PC-9 (cell line): ENCODE results near the gene LYPLA2. TPM values are rescaled to one million over a fixed set of nuclear protein-coding genes. Genes with fewer than 3 reads are reported as not detected.
"Not testable (repeated sequence)": the region's sequence is repeated elsewhere in the genome, so short reads cannot be mapped to it uniquely, and the experiment has no call there.

Source experiments
- BruUV-seq: library from RNA; stranded (reverse); fragments of 400-500 nt; replicated peaks from 2 replicates; lab custom pipeline; 2021; lab: Mats Ljungman, UMichigan
- CTCF ChIA-PET: fragments of 300-600 bp; sonication (Branson Sonifier 250); formaldehyde crosslinking; loops from one replicate; lab custom pipeline; 2022; ENCODE audit warnings: antibody characterized with exemption; lab: Charles Lee
- POLR2A ChIA-PET: fragments of 300-600 bp; sonication (Branson Sonifier 250); formaldehyde crosslinking; loops from one replicate; lab custom pipeline; 2022; ENCODE audit warnings: antibody characterized with exemption; ENCODE audit not compliant: unreplicated experiment; lab: Charles Lee
- DNase-seq, 2 experiments: peaks; one replicate each; pipeline versions ENCODE4 v3.0.0 to v3.0.0-alpha.2; 2015 to 2022; ENCODE audit warnings: mixed read lengths in 1 of 2
- H2AFZ ChIP-seq: fragments of 200-600 bp; sonication (generic); 2 replicates; pipeline ENCODE4 v1.8.1; 2017; ENCODE audit warnings: antibody characterized with exemption
- H3F3A ChIP-seq: fragments of 200-600 bp; sonication (generic); 2 replicates; pipeline ENCODE4 v1.8.1; 2017; ENCODE audit warnings: antibody characterized with exemption, mild to moderate bottlenecking, low read depth; ENCODE audit not compliant: insufficient read depth
- H3K27ac ChIP-seq: fragments of 200-600 bp; sonication (generic); 2 replicates; pipeline ENCODE4 v1.6.1; 2016; ENCODE audit warnings: mixed run types
- H3K27me3 ChIP-seq: fragments of 200-600 bp; sonication (generic); 2 replicates; pipeline ENCODE4 v1.6.1; 2016; ENCODE audit warnings: low read depth, mixed run types; ENCODE audit not compliant: insufficient read depth
- H3K36me3 ChIP-seq: fragments of 200-600 bp; sonication (generic); 2 replicates; pipeline ENCODE4 v1.6.1; 2016; ENCODE audit warnings: low read depth, mixed run types
- H3K4me1 ChIP-seq: fragments of 200-600 bp; sonication (generic); replicated peaks from 2 replicates; pipeline ENCODE4 v1.6.1; 2016; ENCODE audit warnings: mixed run types; ENCODE audit not compliant: insufficient read depth
- H3K4me2 ChIP-seq: fragments of 200-600 bp; sonication (generic); 2 replicates; pipeline ENCODE4 v1.6.1; 2017; ENCODE audit warnings: mixed run types
- H3K4me3 ChIP-seq: fragments of 200-600 bp; sonication (generic); 2 replicates; pipeline ENCODE4 v1.6.1; 2016; ENCODE audit warnings: mixed run types
- H3K79me2 ChIP-seq: fragments of 200-600 bp; sonication (generic); 2 replicates; pipeline ENCODE4 v1.6.1; 2017; ENCODE audit warnings: low read depth, mixed run types
- H3K9me2 ChIP-seq: fragments of 200-600 bp; sonication (generic); 2 replicates; pipeline ENCODE4 v1.8.1; 2017; ENCODE audit warnings: mild to moderate bottlenecking; ENCODE audit not compliant: insufficient read depth
- H3K9me3 ChIP-seq: fragments of 200-600 bp; sonication (generic); 2 replicates; pipeline ENCODE4 v1.8.1; 2016; ENCODE audit warnings: low read depth; ENCODE audit not compliant: insufficient read depth
- H4K20me1 ChIP-seq: fragments of 200-600 bp; sonication (generic); 2 replicates; pipeline ENCODE4 v1.8.1; 2017; ENCODE audit not compliant: insufficient read depth
- EZH2 ChIP-seq: fragments of 200-600 bp; sonication (generic); IDR thresholded peaks from 2 replicates; pipeline ENCODE4 v1.8.0; 2017; ENCODE audit warnings: antibody characterized with exemption, low read depth
- intact Hi-C: fragments of 100-400 bp; cut with micrococcal nuclease; formaldehyde crosslinking; loops from one replicate; pipeline ENCODE4 v1.10.0; 2022; ENCODE audit not compliant: unreplicated experiment
- total RNA-seq: library from RNA; stranded (reverse); gene quantifications from 2 replicates; pipeline ENCODE4 v1.2.3, GENCODE V29; 2021
- TF ChIP-seq, protein P1 (sequence below): fragments of 200-600 bp; sonication (generic); conservative IDR thresholded peaks from 2 replicates; pipeline ENCODE4 v1.6.1; 2017; ENCODE audit warnings: mixed run types, antibody characterized with exemption, mild to moderate bottlenecking, moderate library complexity

LYPLA2 gene
- total RNA-seq, 1 experiment from 2014 or later, result 90.1 TPM

DNA sequence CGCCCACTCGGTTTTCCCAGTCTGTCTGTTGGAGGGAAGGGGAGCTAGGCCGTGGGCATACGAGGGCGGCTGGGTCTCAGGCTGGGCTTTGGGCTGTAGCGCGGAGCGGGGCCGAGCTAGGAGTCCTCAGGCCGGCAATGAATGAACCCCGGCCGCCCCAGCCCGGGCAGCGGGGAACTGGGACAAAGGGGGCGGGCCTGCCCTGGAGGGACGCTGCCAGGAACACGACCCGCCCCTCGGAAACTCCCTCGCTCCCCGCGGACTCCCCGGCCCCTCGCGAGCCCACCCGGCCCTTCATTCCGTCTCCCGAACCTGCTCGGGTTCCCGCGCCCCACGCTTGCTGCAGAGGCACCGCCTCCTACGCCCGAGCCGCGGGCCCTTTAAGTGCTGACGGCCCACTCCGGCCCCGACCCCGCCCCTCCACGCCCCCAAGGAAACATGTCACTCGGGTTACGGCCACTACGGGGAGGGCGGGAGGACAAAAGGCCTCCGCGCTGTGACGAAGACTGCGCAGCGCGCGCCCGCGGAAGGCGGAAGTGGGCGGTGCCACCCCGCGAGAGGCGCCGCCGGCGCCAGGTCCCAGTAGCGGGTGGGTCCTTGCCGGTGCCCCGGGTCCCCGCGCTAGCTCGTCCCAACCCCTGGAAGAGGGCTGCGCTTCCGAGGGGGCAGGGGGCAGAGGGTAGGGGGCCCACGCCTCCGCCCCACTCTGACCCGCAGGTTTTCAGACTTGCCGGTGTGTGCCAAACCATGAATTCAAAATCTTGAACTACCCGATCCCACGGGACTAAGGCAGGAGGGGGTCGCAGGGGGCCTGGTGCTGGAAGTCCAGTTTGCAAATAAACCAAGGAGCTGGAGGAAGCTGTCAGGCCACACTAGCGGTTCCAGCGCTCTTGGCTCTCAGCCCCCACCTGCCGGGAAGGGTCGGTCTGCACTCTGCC, 9.7 kb downstream of the LYPLA2 start, which contains the start of gene GALE:
Gene GALE (minus strand): TSS at position 355 of the 938 bp plus-strand sequence. CDS start 1,747 bp downstream, outside the sequence.
- no peaks in the 10 kb centered on the region for H3K79me2 ChIP-seq
- no peaks in the 10 kb centered on the region for H4K20me1 ChIP-seq
- no peaks in the 10 kb centered on the region for H3K36me3 ChIP-seq
- POLR2A ChIA-PET, result interaction anchor here (0.5 to 0.6 kb wide), 3 partner anchors 24 to 351 kb away, joined by 3 to 4 read pairs (median 3); no protein-coding TSS in a partner anchor
- no peaks in the 10 kb centered on the region for H3K9me3 ChIP-seq
- H3K4me2 ChIP-seq, result peak within 1 kb of the TSS; percentile 82
- H2AFZ ChIP-seq, result peak within 1 kb of the TSS; percentile 86; the same call in 1 of the 2 replicates
- peaks cover 10% of the 10 kb centered on the region; the same call in 1 of the 2 replicates for H3F3A ChIP-seq
- intact Hi-C loops, result loop anchor here (2.0 kb wide), 2 partner anchors 22 to 68 kb away; partner anchors contain the start of genes FUCA1 and PITHD1
- no peak for TF ChIP-seq EZH2
- TF ChIP-seq, protein P1, sequence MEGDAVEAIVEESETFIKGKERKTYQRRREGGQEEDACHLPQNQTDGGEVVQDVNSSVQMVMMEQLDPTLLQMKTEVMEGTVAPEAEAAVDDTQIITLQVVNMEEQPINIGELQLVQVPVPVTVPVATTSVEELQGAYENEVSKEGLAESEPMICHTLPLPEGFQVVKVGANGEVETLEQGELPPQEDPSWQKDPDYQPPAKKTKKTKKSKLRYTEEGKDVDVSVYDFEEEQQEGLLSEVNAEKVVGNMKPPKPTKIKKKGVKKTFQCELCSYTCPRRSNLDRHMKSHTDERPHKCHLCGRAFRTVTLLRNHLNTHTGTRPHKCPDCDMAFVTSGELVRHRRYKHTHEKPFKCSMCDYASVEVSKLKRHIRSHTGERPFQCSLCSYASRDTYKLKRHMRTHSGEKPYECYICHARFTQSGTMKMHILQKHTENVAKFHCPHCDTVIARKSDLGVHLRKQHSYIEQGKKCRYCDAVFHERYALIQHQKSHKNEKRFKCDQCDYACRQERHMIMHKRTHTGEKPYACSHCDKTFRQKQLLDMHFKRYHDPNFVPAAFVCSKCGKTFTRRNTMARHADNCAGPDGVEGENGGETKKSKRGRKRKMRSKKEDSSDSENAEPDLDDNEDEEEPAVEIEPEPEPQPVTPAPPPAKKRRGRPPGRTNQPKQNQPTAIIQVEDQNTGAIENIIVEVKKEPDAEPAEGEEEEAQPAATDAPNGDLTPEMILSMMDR, result no peak
- BruUV-seq, result no TSS peak
- H3K27me3 ChIP-seq, result no peaks in the 10 kb centered on the region
- H3K4me1 ChIP-seq, result peaks cover 14% of the 10 kb centered on the region
- no peaks in the 10 kb centered on the region for H3K9me2 ChIP-seq
- peak within 1 kb of the TSS; percentile 85 for H3K27ac ChIP-seq
- CTCF ChIA-PET, result interaction anchor here (0.8 to 1.1 kb wide), 3 partner anchors 9 to 116 kb away, joined by 3 to 5 read pairs (median 4); no protein-coding TSS in a partner anchor
- peak; percentile 76 to 93 for DNase-seq
- H3K4me3 ChIP-seq, result peak within 1 kb of the TSS; percentile 72

DNA sequence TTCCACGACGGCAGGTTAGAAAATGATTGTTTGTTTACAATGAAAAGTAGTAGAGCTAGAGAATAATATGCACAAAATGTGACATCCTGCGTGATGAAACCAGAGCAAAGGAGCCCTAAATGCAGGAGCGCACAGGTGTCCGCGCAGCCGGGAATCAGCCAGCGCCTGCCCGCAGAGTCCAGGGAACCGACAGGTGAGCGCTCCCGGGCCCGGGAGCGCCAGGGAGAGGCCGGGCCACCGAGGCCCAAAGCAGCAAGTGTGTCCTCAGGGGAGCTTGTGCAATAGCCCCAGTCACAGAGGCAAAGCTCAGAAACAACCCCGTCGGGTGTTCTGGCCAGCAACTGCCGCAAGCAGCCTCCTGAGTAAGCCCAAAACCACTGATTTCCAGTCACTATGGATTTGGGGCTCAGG, 10.4 kb downstream of the LYPLA2 start:
- H3K79me2 ChIP-seq, result no peaks in the 10 kb centered on the region
- H2AFZ ChIP-seq, result peak overlapping the region; percentile 86; the same call in 1 of the 2 replicates
- H3K27me3 ChIP-seq, result no peaks in the 10 kb centered on the region
- no TSS peak for BruUV-seq
- ChIA-PET CTCF (interaction anchor here (0.6 to 1.1 kb wide), 5 partner anchors 10 to 222 kb away, joined by 3 to 6 read pairs (median 4); no protein-coding TSS in a partner anchor), POLR2A (interaction anchor here (0.6 to 0.7 kb wide), 3 partner anchors 10 to 349 kb away, joined by 3 to 7 read pairs (median 3); no protein-coding TSS in a partner anchor)
- DNase-seq, result no peak
- peak overlapping the region; percentile 72 for H3K4me3 ChIP-seq
- no peak for TF ChIP-seq EZH2
- TF ChIP-seq, protein P1, result no peak
- no peaks in the 10 kb centered on the region for H3K9me3 ChIP-seq
- peak overlapping the region; percentile 82 for H3K4me2 ChIP-seq
- H3K4me1 ChIP-seq, result peaks cover 14% of the 10 kb centered on the region
- peak overlapping the region; percentile 28; the same call in 1 of the 2 replicates for H3K27ac ChIP-seq
- intact Hi-C loops, result loop anchor here (2.0 kb wide), 2 partner anchors 23 to 67 kb away; partner anchors contain the start of genes FUCA1 and PITHD1
- H3K9me2 ChIP-seq, result no peaks in the 10 kb centered on the region
- H3K36me3 ChIP-seq, result no peaks in the 10 kb centered on the region
- peaks cover 10% of the 10 kb centered on the region; the same call in 1 of the 2 replicates for H3F3A ChIP-seq
- no peaks in the 10 kb centered on the region for H4K20me1 ChIP-seq

DNA sequence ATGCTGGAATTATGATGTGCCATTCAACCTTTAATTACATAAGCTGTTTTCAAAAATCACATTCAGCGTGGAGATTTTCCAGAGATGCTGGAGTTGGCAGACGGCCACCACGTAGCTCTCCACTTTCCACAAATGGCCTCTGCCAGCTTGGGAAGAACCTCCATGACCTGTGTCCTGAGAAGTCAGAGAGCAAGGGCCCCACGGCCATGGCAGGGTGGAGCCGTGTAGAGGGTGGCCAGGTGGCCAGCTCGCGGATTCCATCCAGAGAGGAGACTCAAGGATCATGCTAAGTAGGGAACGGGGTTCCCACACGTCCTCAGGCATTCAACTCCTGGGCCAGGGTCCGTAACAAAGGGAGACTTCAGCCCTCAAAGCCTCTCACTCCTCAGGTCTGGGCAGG, 10.9 kb downstream of the LYPLA2 start:
- Histone ChIP-seq H3K4me2 (peak overlapping the region; percentile 82), H3K36me3 (no peaks in the 10 kb centered on the region), H3K79me2 (no peaks in the 10 kb centered on the region), H3K27ac (no peak overlapping the region), H3K27me3 (no peaks in the 10 kb centered on the region), H2AFZ (no peak overlapping the region), H3K9me2 (no peaks in the 10 kb centered on the region), H3K4me1 (peaks cover 14% of the 10 kb centered on the region), H3F3A (peaks cover 10% of the 10 kb centered on the region; the same call in 1 of the 2 replicates), H4K20me1 (no peaks in the 10 kb centered on the region), H3K4me3 (peak overlapping the region; percentile 72; the same call in 1 of the 2 replicates), H3K9me3 (no peaks in the 10 kb centered on the region)
- intact Hi-C loops, result loop anchor here (2.0 kb wide), 2 partner anchors 23 to 67 kb away; partner anchors contain the start of genes FUCA1 and PITHD1
- ChIA-PET CTCF (interaction anchor here (0.5 to 1.2 kb wide), 7 partner anchors 9 to 221 kb away, joined by 3 to 6 read pairs (median 4); no protein-coding TSS in a partner anchor), POLR2A (interaction anchor here (0.6 to 0.7 kb wide), 4 partner anchors 11 to 349 kb away, joined by 3 to 7 read pairs (median 4); no protein-coding TSS in a partner anchor)
- no peak for DNase-seq
- no TSS peak for BruUV-seq
- no peak for TF ChIP-seq EZH2
- TF ChIP-seq, protein P1, result no peak

DNA sequence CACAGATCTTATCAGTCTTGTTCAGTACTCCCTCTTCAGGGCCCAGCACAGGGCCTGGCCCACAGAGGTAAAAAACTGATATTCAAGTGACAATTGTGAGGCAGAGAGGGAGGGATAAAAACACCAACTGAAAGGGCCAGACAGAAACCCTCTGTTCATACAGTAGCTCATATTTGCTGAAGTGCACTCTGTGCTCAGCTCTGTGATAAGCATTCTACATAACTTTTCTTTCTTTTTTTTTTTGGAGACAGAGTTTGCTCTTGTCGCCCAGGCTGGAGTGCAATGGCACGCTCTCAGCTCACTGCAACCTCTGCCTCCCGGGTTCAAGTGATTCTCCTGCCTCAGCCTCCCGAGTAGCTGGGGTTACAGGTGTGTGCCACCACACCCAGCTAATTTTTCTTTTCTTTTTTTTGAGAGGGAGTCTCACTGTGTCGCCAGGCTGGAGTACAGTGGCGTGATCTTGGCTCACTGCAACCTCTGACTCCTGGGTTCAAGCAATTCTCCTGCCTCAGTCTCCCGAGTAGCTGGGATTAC, 11.9 kb downstream of the LYPLA2 start:
- H3K27me3 ChIP-seq, H3K4me3 ChIP-seq, BruUV-seq, H3K27ac ChIP-seq, H3K4me2 ChIP-seq, intact Hi-C loops, H3K9me3 ChIP-seq, DNase-seq, H3K36me3 ChIP-seq, H3K79me2 ChIP-seq, H4K20me1 ChIP-seq, H2AFZ ChIP-seq, H3K9me2 ChIP-seq: not testable (repeated sequence)
- Histone ChIP-seq H3K4me1 (peaks cover 14% of the 10 kb centered on the region), H3F3A (peaks cover 10% of the 10 kb centered on the region; the same call in 1 of the 2 replicates)
- ChIA-PET CTCF (interaction anchor here (1.2 kb wide), 1 partner anchor 8 kb away, joined by 4 read pairs; no protein-coding TSS in a partner anchor), POLR2A (interaction anchor here (0.5 to 0.6 kb wide), 2 partner anchors 23 to 142 kb away, joined by 3 to 4 read pairs; no protein-coding TSS in a partner anchor)
